Liver (tissue), 3 donors: ENCODE results near the gene USP6NL.

Experiments used
- CTCF ChIP-seq: fragments of 150-350 bp; IDR thresholded peaks from 2 replicates; pipeline ENCODE4 v1.5.1; 2017; ENCODE audit warnings: improper control_type of control experiment, low read depth, low read length; ENCODE audit not compliant: missing input control
- FOXA1 ChIP-seq: IDR thresholded peaks from 2 replicates; pipeline ENCODE4 v1.6.1; 2016; ENCODE audit warnings: antibody characterized with exemption
- RAD21 ChIP-seq, 2 donors: IDR thresholded peaks; 2 replicates each; pipeline ENCODE4 v1.6.1; 2016; ENCODE audit warnings: antibody characterized with exemption in 2 of 2, mild to moderate bottlenecking in 2 of 2
- REST ChIP-seq: IDR thresholded peaks from 2 replicates; pipeline ENCODE4 v1.6.1; 2016; ENCODE audit warnings: antibody characterized with exemption, mild to moderate bottlenecking
- ZBTB33 ChIP-seq: IDR thresholded peaks from 2 replicates; pipeline ENCODE4 v1.6.1; 2016; ENCODE audit warnings: antibody characterized with exemption
- donor health status: healthy.
- donor health status: healthy.

- TF ChIP-seq REST (no peak), FOXA1 (no peak), CTCF (no peak), ZBTB33 (no peak), RAD21 (IDR thresholded peaks at IDR 0.05) (no peak)
Measured at GRCh38 chr10:11429439-11430052, 181.9 kb downstream of the USP6NL start.
